ENCODE data around the gene LNPEP.

DNA sequence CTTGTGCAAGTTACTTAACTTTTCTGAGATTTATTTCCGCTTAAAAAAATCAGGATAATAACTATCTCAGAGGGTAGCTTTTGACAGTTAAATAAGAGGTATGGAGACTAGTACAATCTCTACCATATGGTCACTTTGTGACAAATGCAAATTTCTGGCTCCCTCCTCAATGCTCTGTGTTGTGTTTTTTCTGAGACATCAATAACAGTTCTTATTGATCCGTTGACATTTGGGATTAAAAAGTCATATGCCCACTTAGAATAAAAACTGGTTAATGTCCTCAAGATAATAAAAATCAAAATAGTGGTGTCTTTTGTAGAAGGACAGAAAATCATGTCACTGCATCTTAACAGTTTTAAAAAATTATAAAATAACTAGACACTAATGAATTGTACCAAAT is 24.7 kb upstream of the LNPEP start:
- no peak for TF ChIP-seq SUZ12 (IDR thresholded peaks at IDR 0.05; ENCODE audit: extremely low read depth, insufficient read depth, insufficient read length)
- TF ChIP-seq YY1 (IDR thresholded peaks at IDR 0.05; ENCODE audit: insufficient read depth, insufficient read length), result no peak

Measured in NT2/D1 (cell line).